ENCODE measurements around the gene GCGR. TPM values are rescaled to one million over a fixed set of nuclear protein-coding genes. Genes with fewer than 3 reads are reported as not detected.
A peak's percentile ranks its signal among the peaks of the same experiment; 100 is the strongest.

The GCGR gene
- not detected in 2 replicates for total RNA-seq (ENCODE audit: low replicate concordance)

DNA sequence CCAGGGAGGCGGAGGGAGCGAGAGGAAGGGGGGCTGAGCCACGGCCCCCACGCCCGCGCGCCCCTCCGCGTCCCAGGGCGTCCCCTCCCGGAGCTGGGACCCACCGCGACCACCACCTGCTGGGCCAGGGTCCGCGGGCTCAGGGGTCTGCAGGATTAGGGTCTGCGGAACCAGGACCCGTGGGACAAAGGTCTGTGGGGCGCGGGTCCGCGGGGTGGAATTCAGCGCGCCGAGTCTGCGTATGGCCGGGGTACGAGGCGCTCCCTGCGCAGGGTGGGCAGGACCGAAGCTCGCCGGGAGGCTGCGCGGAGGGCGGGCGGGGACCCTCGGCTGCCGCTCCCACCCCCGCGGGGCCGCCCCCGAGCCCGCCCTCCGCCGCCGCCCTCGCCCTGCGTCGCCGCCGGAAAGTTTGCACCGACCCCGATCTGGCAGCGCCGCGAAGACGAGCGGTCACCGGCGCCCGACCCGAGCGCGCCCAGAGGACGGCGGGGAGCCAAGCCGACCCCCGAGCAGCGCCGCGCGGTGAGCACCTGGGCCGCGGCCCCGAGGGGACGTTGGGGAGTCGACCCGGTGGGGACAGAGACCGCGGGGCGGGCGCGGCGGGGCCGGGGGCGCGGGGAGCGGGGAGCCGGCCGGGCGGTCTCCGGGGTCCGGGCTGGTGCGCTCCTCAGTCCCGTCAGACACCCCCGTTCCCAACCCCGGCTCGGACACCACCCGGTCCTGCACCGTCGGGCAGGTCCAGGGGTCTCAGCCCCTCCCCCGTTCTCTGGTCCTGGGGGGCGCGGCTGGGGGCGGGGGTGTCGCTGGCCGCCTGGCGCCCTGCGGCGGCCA is at the start of gene GCGR:
Gene GCGR, plus strand, starts transcription at position 423 of the 831 bp plus-strand sequence. CDS start 4,869 bp downstream, outside the sequence.
- TF ChIP-seq, protein P1, sequence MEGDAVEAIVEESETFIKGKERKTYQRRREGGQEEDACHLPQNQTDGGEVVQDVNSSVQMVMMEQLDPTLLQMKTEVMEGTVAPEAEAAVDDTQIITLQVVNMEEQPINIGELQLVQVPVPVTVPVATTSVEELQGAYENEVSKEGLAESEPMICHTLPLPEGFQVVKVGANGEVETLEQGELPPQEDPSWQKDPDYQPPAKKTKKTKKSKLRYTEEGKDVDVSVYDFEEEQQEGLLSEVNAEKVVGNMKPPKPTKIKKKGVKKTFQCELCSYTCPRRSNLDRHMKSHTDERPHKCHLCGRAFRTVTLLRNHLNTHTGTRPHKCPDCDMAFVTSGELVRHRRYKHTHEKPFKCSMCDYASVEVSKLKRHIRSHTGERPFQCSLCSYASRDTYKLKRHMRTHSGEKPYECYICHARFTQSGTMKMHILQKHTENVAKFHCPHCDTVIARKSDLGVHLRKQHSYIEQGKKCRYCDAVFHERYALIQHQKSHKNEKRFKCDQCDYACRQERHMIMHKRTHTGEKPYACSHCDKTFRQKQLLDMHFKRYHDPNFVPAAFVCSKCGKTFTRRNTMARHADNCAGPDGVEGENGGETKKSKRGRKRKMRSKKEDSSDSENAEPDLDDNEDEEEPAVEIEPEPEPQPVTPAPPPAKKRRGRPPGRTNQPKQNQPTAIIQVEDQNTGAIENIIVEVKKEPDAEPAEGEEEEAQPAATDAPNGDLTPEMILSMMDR (IDR thresholded peaks at IDR 0.05; ENCODE audit: insufficient read depth, low read length), result no peak

DNA sequence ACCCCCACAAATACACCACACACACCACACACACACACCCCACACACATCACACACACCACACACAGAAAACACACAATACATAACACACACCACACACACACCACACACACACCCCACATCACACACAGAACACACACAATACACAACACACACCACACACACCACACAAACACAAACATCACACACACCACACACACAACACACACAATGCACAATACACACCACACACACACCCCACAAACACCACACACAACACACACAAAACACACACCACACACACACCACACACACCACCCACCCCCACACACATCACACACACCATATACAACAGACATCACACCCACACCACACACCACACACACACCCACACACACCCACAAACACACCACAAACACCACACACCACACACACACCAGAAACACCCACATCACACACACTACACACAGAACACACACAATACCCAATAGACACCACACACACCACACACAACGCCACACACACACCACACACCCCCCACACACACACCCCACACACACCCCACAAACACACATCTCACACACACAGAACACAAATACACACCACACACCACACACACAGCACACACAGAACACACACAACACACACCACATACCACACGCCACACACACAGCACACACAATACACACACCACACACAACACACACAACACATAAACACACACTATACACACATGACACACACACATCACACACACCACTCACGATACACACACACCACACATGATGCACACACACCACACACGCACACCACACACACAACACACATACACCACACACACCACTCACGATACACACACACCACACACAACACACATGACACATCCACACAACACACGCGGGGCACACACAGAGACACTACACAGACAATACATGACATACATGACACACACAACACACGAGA is 11.0 kb upstream of the GCGR start:
- TF ChIP-seq, protein P1 (IDR thresholded peaks at IDR 0.05; ENCODE audit: insufficient read depth, low read length), result no peak
- no peak overlapping the region for H3K4me3 ChIP-seq (ENCODE audit: low read depth, low read length)
- no peak for DNase-seq (ENCODE audit: low read depth)

More for the DNA sequence above, at the start of gene GCGR:
- DNase-seq (ENCODE audit: low read depth), result no peak
- no peak within 1 kb of the TSS for H3K4me3 ChIP-seq (ENCODE audit: low read depth, low read length)

DNA sequence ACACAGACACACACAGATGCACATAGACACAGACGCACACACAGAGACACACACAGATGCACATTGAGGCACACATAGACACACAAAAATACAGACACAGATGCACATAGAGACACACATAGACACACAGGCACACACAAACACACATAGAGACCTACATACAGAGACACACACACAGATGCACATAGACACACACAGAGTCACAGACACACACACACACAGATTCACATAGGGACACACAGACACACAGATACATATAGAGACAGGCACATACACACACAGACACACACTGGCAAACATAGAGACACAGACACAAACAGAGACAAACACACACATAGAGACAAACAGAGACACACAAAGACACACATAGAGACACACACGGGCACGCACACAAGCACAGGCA is 9.9 kb upstream of the GCGR start:
- DNase-seq (ENCODE audit: low read depth), result no peak
- TF ChIP-seq, protein P1 (IDR thresholded peaks at IDR 0.05; ENCODE audit: insufficient read depth, low read length), result no peak
- H3K4me3 ChIP-seq (ENCODE audit: low read depth, low read length), result no peak overlapping the region

DNA sequence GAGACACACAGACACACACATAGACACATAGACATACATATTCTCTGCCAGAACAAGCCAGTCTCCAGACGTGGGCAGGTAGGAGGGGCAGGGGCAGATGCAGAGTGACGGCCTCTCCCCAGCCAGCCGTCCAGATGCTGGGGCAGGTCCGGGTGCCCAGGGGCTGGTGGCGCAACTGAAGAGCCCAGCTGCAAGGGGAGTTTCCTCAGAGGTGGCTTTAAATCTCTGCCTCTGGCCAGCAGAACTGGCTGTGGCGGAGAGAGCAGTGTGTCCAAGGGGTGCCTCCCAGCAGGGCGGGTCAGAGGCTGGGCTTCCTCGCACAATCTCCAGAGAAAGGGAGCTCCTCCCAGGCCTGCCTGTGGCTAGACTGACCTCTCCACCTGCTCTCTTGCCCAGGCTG is 9.4 kb upstream of the GCGR start:
- no peak overlapping the region for H3K4me3 ChIP-seq (ENCODE audit: low read depth, low read length)
- TF ChIP-seq, protein P1 (IDR thresholded peaks at IDR 0.05; ENCODE audit: insufficient read depth, low read length), result no peak
- DNase-seq (ENCODE audit: low read depth), result peak; percentile 39

DNA sequence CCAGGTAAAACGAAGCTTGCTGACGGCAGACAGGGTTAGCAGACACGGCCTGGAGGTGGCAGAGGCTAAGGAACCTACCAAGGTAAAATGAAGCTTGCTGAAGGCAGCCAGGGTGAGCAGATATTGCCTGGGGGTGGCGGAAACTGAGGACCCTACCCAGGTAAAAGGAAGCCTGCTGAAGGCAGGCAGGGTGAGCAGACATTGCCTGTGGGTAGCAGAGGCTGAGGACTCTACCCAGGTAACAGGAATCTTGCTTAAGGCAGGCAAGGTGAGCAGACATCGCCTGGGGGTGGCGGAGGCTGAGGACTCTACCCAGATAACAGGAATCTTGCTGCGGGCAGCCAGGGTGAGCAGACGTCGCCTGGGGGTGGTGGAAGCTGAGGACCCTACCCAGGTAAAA is 2.6 kb upstream of the GCGR start:
- DNase-seq (ENCODE audit: low read depth), result no peak
- TF ChIP-seq, protein P1 (IDR thresholded peaks at IDR 0.05; ENCODE audit: insufficient read depth, low read length), result no peak
- no peak overlapping the region for H3K4me3 ChIP-seq (ENCODE audit: low read depth, low read length)

DNA sequence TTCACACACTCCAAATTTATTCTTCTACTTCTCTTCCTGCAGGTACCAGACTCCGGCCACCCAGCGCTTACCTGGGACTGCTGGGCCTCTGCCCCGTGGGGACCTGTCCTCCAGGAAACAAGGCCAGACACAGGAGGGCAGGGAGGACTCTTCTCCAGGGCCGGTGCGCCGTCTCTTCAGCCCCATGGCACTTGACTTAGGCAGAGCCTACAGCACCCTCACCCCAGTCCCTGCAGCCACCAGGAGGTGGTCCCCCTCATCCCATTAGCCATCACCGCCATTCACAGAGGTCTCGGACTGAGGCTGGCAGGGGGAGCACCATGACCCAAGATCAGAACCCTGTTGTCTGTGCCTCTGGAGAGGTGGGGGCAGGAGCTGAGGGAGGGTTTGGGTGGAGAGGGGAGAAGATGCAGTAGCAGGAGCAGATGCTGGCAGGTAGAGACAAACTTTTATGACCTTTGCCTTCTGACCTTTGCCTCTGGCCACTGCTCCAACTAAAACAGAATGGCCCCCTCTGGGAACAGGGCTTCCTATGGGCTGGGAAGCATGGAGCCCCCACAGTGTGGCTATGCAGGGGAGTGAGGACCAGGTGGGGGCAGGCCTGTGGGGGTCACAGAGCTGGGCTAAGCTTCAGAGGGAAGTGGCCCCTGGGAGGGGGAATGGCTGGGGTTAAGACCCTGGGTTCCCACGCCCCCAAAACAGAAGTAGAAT is 1.7 kb upstream of the GCGR start:
- DNase-seq (ENCODE audit: low read depth), result no peak
- TF ChIP-seq, protein P1 (IDR thresholded peaks at IDR 0.05; ENCODE audit: insufficient read depth, low read length), result no peak
- H3K4me3 ChIP-seq (ENCODE audit: low read depth, low read length), result no peak overlapping the region

Measured in fibroblast of the aortic adventitia (primary cell).